NB4 (cell line): Measurements from ENCODE around the gene RBM26.

Source experiments
- DNase-seq: peaks from one replicate; pipeline ENCODE4 v3.0.0; 2010; ENCODE audit warnings: low read depth
- H3K4me3 ChIP-seq: one replicate; pipeline ENCODE4 v1.5.1; 2011; ENCODE audit warnings: mild to moderate bottlenecking, low read depth, low read length, moderate library complexity
- CTCF ChIP-seq: IDR thresholded peaks from one replicate; pipeline ENCODE4 v1.5.1; 2012; ENCODE audit warnings: low read depth, low read length
- MAX ChIP-seq: IDR thresholded peaks from 2 replicates; pipeline ENCODE4 v1.6.1; 2011; ENCODE audit warnings: low read depth, low read length
- MYC ChIP-seq: IDR thresholded peaks from 2 replicates; pipeline ENCODE4 v1.6.1; 2011; ENCODE audit warnings: low read depth, low read length
- POLR2A ChIP-seq: IDR thresholded peaks from 2 replicates; pipeline ENCODE4 v1.6.1; 2011; ENCODE audit warnings: mild to moderate bottlenecking; ENCODE audit not compliant: insufficient read length; ENCODE audit errors: extremely low read depth

RBM26 gene

GRCh38 chr13:79450110-79450509 lies 44.1 kb upstream of the RBM26 start:
- DNase-seq: no peak
- TF ChIP-seq MYC (no peak), POLR2A (no peak), CTCF (no peak), MAX (no peak)
- H3K4me3 ChIP-seq: no peak overlapping the region

GRCh38 chr13:79448413-79448812 lies 42.4 kb upstream of the RBM26 start:
- H3K4me3 ChIP-seq: no peak overlapping the region
- no peak for TF ChIP-seq POLR2A
- TF ChIP-seq MAX: no peak
- TF ChIP-seq MYC: no peak
- TF ChIP-seq CTCF: no peak
- peak; percentile 54 for DNase-seq

- DNase-seq: no peak
- TF ChIP-seq CTCF: no peak
- TF ChIP-seq POLR2A: no peak
- no peak for TF ChIP-seq MAX
- TF ChIP-seq MYC: no peak
- no peak overlapping the region for H3K4me3 ChIP-seq
Measured at GRCh38 chr13:79447741-79448140, 41.7 kb upstream of the RBM26 start.

- TF ChIP-seq MYC (no peak), CTCF (no peak), MAX (no peak), POLR2A (no peak)
- DNase-seq: no peak
- H3K4me3 ChIP-seq: no peak overlapping the region
Measured at GRCh38 chr13:79447141-79447540, 41.1 kb upstream of the RBM26 start.

GRCh38 chr13:79445968-79446645 lies 40.1 kb upstream of the RBM26 start:
- TF ChIP-seq CTCF (no peak), MAX (no peak), MYC (no peak), POLR2A (no peak)
- H3K4me3 ChIP-seq: no peak overlapping the region
- no peak for DNase-seq
